ENCODE measurements around the gene JAKMIP3.

Gene JAKMIP3

DNA sequence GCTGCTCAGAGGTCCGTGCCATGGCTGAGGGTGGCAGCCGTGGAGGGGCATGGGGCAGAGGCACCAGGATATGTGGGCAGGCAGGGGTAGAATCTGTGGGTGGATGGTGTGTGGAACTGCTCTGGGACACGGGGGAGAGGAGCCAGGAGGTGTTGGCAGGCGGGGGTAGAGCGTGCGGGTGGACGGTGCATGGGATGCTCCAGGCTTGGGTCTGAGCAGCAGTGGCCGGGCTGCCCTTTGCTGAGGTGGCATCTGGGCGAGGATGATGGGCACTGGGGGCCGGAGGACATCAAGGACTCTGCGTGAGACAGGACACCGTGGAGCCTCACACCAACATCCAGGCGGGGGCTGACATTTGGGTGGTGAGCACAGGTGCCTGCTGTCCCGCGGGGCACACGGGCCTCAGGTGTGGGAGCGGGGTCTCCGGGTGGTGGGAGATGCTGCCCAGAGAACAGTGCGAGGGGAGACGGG is 46.2 kb downstream of the JAKMIP3 start:
- H3K4me3 ChIP-seq (ENCODE audit: low read depth, low read length) = no peak overlapping the region
- TF ChIP-seq EGR2 (tag by site-specific recombination; IDR thresholded peaks at IDR 0.05; ENCODE audit: low read depth) = peak; percentile 72; the same call in 1 of the 2 replicates
- peak; percentile 61 for TF ChIP-seq ZFHX2 (tag by site-specific recombination; conservative IDR thresholded peaks at IDR 0.05)
- no peak for TF ChIP-seq ZNF248 (tag by site-specific recombination; IDR thresholded peaks at IDR 0.05)
- TF ChIP-seq PRDM1 (tag by site-specific recombination; IDR thresholded peaks at IDR 0.05) = no peak
- no peak for TF ChIP-seq ZSCAN16 (tag by site-specific recombination; IDR thresholded peaks at IDR 0.05)
- TF ChIP-seq BCL11A (tag by site-specific recombination; IDR thresholded peaks at IDR 0.05; ENCODE audit: low read depth) = no peak
- H3K36me3 ChIP-seq (ENCODE audit: control insufficient read depth in 2 of 2, insufficient read depth in 1 of 2, low read length in 2 of 2) = no peaks in the 10 kb centered on the region
- no peaks in the 10 kb centered on the region for H3K9me3 ChIP-seq (ENCODE audit: control insufficient read depth, insufficient read depth, low read depth, low read length)
- no peaks in the 10 kb centered on the region for H3K4me1 ChIP-seq (ENCODE audit: control insufficient read depth, insufficient read depth, low read length)
- ChIA-PET POLR2A (no interaction called here), CTCF (no interaction called here)
- no peak overlapping the region for H3K27ac ChIP-seq (ENCODE audit: extremely low read depth, low read depth, low read length)

DNA sequence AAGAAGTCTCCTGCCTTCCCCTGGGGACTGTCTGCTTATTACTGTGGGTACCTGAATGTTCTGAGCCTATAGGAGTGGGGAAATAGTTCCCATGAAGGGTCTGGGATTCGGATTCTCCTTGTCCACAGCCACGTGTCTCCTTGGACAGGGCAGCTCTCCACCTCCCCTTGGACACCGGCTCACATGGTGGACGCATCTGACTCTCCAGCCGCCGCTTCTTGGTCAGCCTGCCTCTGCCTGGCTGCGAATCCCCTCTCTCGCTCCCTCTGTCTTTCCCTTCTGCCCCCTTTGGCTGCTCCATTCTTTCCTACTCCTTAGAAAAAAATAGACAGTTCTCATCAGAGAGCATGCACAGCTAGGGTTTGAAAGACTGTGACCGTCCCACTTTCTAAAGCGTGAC is 46.9 kb downstream of the JAKMIP3 start:
- Histone ChIP-seq H3K36me3 (ENCODE audit: control insufficient read depth in 2 of 2, insufficient read depth in 1 of 2, low read length in 2 of 2) (no peaks in the 10 kb centered on the region), H3K9me3 (ENCODE audit: control insufficient read depth, insufficient read depth, low read depth, low read length) (no peaks in the 10 kb centered on the region), H3K4me3 (ENCODE audit: low read depth, low read length) (no peak overlapping the region), H3K27ac (ENCODE audit: extremely low read depth, low read depth, low read length) (no peak overlapping the region), H3K4me1 (ENCODE audit: control insufficient read depth, insufficient read depth, low read length) (no peaks in the 10 kb centered on the region)
- TF ChIP-seq KLF7 (tag by site-specific recombination; IDR thresholded peaks at IDR 0.05; ENCODE audit: borderline replicate concordance) = no peak
- no peak for TF ChIP-seq ZNF426 (tag by site-specific recombination; IDR thresholded peaks at IDR 0.05)
- TF ChIP-seq SCRT2 (tag by site-specific recombination; IDR thresholded peaks at IDR 0.05) = no peak
- TF ChIP-seq BCL11B (tag by site-specific recombination; IDR thresholded peaks at IDR 0.05; ENCODE audit: low read depth) = no peak
- TF ChIP-seq ZNF211 (tag by site-specific recombination; IDR thresholded peaks at IDR 0.05; ENCODE audit: low read depth) = no peak
- no peak for TF ChIP-seq PRDM10 (tag by site-specific recombination; IDR thresholded peaks at IDR 0.05)
- no peak for TF ChIP-seq ZNF530 (tag by site-specific recombination; IDR thresholded peaks at IDR 0.05; ENCODE audit: low read depth)
- ChIA-PET POLR2A (no interaction called here), CTCF (no interaction called here)

DNA sequence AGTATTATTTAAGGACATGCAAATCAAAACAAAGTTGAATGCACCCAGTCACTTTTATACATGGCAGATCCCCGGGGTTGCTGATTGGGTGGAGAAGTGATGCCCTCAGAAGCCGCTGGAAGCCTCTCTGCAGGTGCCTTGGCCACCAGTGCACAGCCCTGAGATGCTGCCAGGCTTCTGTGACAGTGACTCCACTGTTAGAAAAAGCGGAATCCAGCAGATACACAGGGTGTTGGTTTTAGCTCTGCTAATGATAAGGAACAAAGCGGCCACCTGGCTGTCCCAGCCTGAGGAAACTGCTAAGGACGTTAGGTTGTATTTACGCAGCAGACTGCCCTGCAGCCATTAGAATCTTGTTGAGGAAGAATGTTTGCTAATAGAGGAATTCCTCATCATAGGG is 47.5 kb downstream of the JAKMIP3 start:
- no peak overlapping the region for H3K27ac ChIP-seq (ENCODE audit: extremely low read depth, low read depth, low read length)
- POLR2A ChIA-PET = no interaction called here
- no peaks in the 10 kb centered on the region for H3K36me3 ChIP-seq (ENCODE audit: control insufficient read depth in 2 of 2, insufficient read depth in 1 of 2, low read length in 2 of 2)
- no peaks in the 10 kb centered on the region for H3K9me3 ChIP-seq (ENCODE audit: control insufficient read depth, insufficient read depth, low read depth, low read length)
- no peak for TF ChIP-seq ZNF24 (tag by site-specific recombination; IDR thresholded peaks at IDR 0.05)
- no peak for TF ChIP-seq ZNF48 (tag by site-specific recombination; IDR thresholded peaks at IDR 0.05)
- TF ChIP-seq SP3 (tag by site-specific recombination; IDR thresholded peaks at IDR 0.05) = no peak
- no peak for TF ChIP-seq ZNF624 (tag by site-specific recombination; IDR thresholded peaks at IDR 0.05)
- TF ChIP-seq ZNF433 (tag by site-specific recombination; IDR thresholded peaks at IDR 0.05; ENCODE audit: low read depth) = no peak
- no peak for TF ChIP-seq ZNF416 (tag by site-specific recombination; IDR thresholded peaks at IDR 0.05)
- no peak for TF ChIP-seq ZNF610 (tag by site-specific recombination; IDR thresholded peaks at IDR 0.05; ENCODE audit: borderline replicate concordance)
- TF ChIP-seq ZNF133 (tag by site-specific recombination; IDR thresholded peaks at IDR 0.05) = no peak
- no peak for TF ChIP-seq ZNF248 (tag by site-specific recombination; IDR thresholded peaks at IDR 0.05)
- TF ChIP-seq ZNF202 (tag by site-specific recombination; IDR thresholded peaks at IDR 0.05; ENCODE audit: borderline replicate concordance) = no peak
- TF ChIP-seq ZNF132 (tag by site-specific recombination; IDR thresholded peaks at IDR 0.05; ENCODE audit: borderline replicate concordance) = no peak
- no peak for TF ChIP-seq ZBTB7A (tag by site-specific recombination; IDR thresholded peaks at IDR 0.05; ENCODE audit: low read depth)
- CTCF ChIA-PET = interaction anchor here (0.9 kb wide), 1 partner anchor 228 kb away, joined by 3 read pairs; no protein-coding TSS in a partner anchor
- no peak overlapping the region for H3K4me3 ChIP-seq (ENCODE audit: low read depth, low read length)
- H3K4me1 ChIP-seq (ENCODE audit: control insufficient read depth, insufficient read depth, low read length) = no peaks in the 10 kb centered on the region

All from HEK293 (cell line).